CD4-positive, alpha-beta T cell (primary cell): ENCODE results near the gene TRIM13. TPM values are rescaled to one million over a fixed set of nuclear protein-coding genes. Genes with fewer than 3 reads are reported as not detected.

ENCODE experiments used
- ATAC-seq: fragments of 200-7000 bp; cut with Tn5 transposase; one replicate; pipeline ENCODE4 v1.10.0; 2022; ENCODE audit warnings: mild to moderate bottlenecking; ENCODE audit not compliant: poor library complexity
- CTCF ChIA-PET: fragments of 350-600 bp; sonication (Branson Sonifier 250); formaldehyde crosslinking; loops from one replicate; lab custom pipeline; 2021; ENCODE audit warnings: antibody characterized with exemption, inconsistent platforms; lab: Charles Lee
- POLR2A ChIA-PET: fragments of 350-600 bp; sonication (Branson Sonifier 250); formaldehyde crosslinking; loops from one replicate; lab custom pipeline; 2021; ENCODE audit warnings: antibody characterized with exemption, inconsistent platforms; lab: Charles Lee
- DNase-seq, 14 experiments: peaks; one replicate each; pipeline ENCODE4 v3.0.0-alpha.2; 2013 to 2020; ENCODE audit warnings: mixed read lengths in 2 of 14
- H3K27ac ChIP-seq, 2 donors: one replicate each; pipeline versions ENCODE4 v1.5.1 to v1.7.0; 2013; ENCODE audit warnings: low read length in 2 of 2, low read depth in 1 of 2, mild to moderate bottlenecking in 1 of 2
- H3K27me3 ChIP-seq, 2 experiments: 1 replicate in 1 of 2; 2 replicates in 1 of 2; pipeline versions ENCODE4 v1.6.1 to v1.7.0; 2013; ENCODE audit warnings: low read length in 2 of 2, control low read depth in 1 of 2, mild to moderate bottlenecking in 1 of 2, moderate library complexity in 1 of 2; ENCODE audit not compliant: insufficient read depth in 2 of 2, control insufficient read depth in 1 of 2
- H3K36me3 ChIP-seq: one replicate; pipeline ENCODE4 v1.6.1; 2013; ENCODE audit warnings: low read length, control low read depth; ENCODE audit not compliant: insufficient read depth
- H3K4me1 ChIP-seq: one replicate; pipeline ENCODE4 v1.6.1; 2013; ENCODE audit warnings: low read length, control low read depth; ENCODE audit not compliant: insufficient read depth
- H3K4me3 ChIP-seq: one replicate; pipeline ENCODE4 v1.5.1; 2013; ENCODE audit warnings: mild to moderate bottlenecking, low read length, moderate library complexity
- H3K9me3 ChIP-seq, 2 experiments: 1 replicate in 1 of 2; 2 replicates in 1 of 2; pipeline versions ENCODE4 v1.6.1 to v1.7.0; 2013; ENCODE audit warnings: low read length in 2 of 2, mild to moderate bottlenecking in 2 of 2, control low read depth in 1 of 2, moderate library complexity in 1 of 2; ENCODE audit not compliant: control insufficient read depth in 1 of 2, insufficient read depth in 1 of 2
- H3K27ac Mint-ChIP-seq: one replicate; pipeline ENCODE4 v1.8.0; 2020; ENCODE audit warnings: mixed read lengths
- H3K27me3 Mint-ChIP-seq: one replicate; pipeline ENCODE4 v1.8.0; 2021; ENCODE audit warnings: mixed read lengths
- H3K36me3 Mint-ChIP-seq: one replicate; pipeline ENCODE4 v1.8.0; 2021; ENCODE audit warnings: low read depth, mixed read lengths
- H3K4me1 Mint-ChIP-seq: one replicate; pipeline ENCODE4 v1.8.0; 2021; ENCODE audit warnings: low read depth, mixed read lengths
- H3K4me3 Mint-ChIP-seq: one replicate; pipeline ENCODE4 v1.8.0; 2020; ENCODE audit warnings: mild to moderate bottlenecking, mixed read lengths
- H3K9me3 Mint-ChIP-seq: one replicate; pipeline ENCODE4 v1.8.0; 2020; ENCODE audit warnings: mixed read lengths
- intact Hi-C, 2 experiments: fragments of 100-400 bp; cut with DNase I in 1 of 2; cut with micrococcal nuclease in 1 of 2; formaldehyde crosslinking; loops; one replicate each; pipeline versions ENCODE4 v1.15.1 to v1.9.0; 2023 to 2025; cut with DNase I, micrococcal nuclease
- total RNA-seq, 174 experiments: library from RNA in 2 of 174; stranded (reverse) in 2 of 174; gene quantifications; one replicate each; pipeline ENCODE4 v1.2.3 and lab custom pipeline; 2021 to 2026
- TF ChIP-seq, protein P1 (sequence below): fragments of 200-600 bp; IDR thresholded peaks from one replicate; pipeline ENCODE4 v1.8.0; 2022; ENCODE audit warnings: antibody characterized with exemption, mild to moderate bottlenecking

Gene TRIM13
- total RNA-seq, 2 experiments from 2014 or later, result 32.5 to 32.9 TPM

DNA sequence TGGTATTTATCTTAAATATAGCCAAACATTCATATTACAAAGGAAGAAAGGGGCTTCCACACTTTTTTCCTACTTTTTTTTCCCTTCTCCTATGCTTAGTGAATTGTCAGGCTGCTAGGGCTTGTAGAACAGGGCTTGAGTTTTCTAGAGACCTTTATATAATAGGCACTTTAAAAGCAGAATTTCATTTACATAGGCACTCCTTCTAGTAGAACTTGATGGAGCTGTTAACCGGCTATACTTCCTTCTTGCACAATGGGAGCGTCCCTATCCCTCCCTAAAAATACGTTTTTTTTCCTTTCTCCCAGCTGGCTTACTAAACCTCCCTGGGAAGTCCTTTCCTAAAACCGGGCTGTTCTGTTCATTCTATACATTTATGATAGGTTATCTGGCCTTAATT is 1.1 kb downstream of the TRIM13 start:
- Mint-ChIP-seq H3K27ac (peak overlapping the region; percentile 90), H3K4me3 (peak overlapping the region; percentile 97), H3K4me1 (peaks cover 60% of the 10 kb centered on the region), H3K36me3 (peaks cover 64% of the 10 kb centered on the region), H3K27me3 (no peaks in the 10 kb centered on the region), H3K9me3 (no peaks in the 10 kb centered on the region)
- no peak for ATAC-seq
- no peak for DNase-seq
- POLR2A ChIA-PET, result interaction anchor here (0.6 to 4.1 kb wide), 51 partner anchors 8 to 1799 kb away, joined by 3 to 232 read pairs (median 5); partner anchors contain the start of genes CAB39L, INTS6, KCNRG and KPNA3
- TF ChIP-seq, protein P1, sequence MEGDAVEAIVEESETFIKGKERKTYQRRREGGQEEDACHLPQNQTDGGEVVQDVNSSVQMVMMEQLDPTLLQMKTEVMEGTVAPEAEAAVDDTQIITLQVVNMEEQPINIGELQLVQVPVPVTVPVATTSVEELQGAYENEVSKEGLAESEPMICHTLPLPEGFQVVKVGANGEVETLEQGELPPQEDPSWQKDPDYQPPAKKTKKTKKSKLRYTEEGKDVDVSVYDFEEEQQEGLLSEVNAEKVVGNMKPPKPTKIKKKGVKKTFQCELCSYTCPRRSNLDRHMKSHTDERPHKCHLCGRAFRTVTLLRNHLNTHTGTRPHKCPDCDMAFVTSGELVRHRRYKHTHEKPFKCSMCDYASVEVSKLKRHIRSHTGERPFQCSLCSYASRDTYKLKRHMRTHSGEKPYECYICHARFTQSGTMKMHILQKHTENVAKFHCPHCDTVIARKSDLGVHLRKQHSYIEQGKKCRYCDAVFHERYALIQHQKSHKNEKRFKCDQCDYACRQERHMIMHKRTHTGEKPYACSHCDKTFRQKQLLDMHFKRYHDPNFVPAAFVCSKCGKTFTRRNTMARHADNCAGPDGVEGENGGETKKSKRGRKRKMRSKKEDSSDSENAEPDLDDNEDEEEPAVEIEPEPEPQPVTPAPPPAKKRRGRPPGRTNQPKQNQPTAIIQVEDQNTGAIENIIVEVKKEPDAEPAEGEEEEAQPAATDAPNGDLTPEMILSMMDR, result no peak
- Histone ChIP-seq H3K27ac (no peak overlapping the region), H3K9me3 (no peaks in the 10 kb centered on the region), H3K4me3 (peak overlapping the region; percentile 96), H3K36me3 (peaks cover 34% of the 10 kb centered on the region), H3K4me1 (peaks cover 38% of the 10 kb centered on the region), H3K27me3 (no peaks in the 10 kb centered on the region)
- intact Hi-C loops, result loop anchor here (1.0 to 10.0 kb wide), 8 partner anchors 62 to 1457 kb away; partner anchors contain the start of genes INTS6 (in 1 of the 2) and SPRYD7 (in 1 of the 2)
- CTCF ChIA-PET, result interaction anchor here (0.6 to 3.5 kb wide), 41 partner anchors 10 to 917 kb away, joined by 3 to 57 read pairs (median 4); partner anchors contain the start of genes KCNRG, RNASEH2B and SPRYD7

DNA sequence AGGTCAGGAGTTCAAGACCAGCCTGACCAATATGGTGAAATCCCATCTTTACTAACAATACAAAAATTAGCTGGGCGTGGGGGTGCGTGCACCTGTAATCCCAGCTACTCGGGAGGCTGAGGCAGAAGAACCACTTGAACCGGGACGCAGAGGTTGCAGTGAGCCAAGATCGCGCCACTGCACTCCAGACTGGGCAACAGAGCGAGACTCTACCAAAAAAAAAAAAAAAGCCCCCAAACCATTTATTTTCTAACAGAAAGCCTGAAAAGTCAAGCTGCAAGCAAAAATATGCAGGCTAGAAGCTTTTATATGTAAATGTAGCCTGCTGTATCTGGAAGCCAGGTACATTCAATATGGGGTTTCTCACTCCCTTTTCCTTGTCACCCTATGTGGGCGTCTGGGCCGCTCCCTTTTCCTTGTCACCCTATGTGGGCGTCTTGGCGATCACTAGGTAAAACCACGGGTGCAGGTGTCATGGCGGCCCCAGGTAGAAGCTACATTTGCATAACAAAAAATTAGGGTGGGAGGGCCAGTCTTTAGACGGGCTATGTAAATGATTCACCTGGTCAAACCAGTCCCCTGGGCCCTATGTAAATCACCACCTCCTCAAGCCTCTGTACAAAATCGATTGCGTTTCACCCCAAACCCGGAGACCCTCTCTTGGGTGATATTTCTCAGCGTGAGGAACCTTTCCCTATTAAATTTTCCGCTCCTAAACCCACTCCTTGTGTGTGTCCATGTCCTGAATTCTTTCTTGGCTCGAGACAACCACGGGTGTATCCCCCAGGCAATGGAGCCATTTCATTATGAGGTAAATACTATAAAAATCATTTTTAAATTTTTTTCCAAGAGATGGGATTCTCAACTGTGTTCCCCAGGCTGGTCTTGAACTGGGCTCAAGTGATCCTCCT is 2.1 kb downstream of the TRIM13 start:
- TF ChIP-seq, protein P1, result no peak
- no peak overlapping the region for H3K4me3 ChIP-seq
- POLR2A ChIA-PET, result interaction anchor here (0.6 to 4.1 kb wide), 8 partner anchors 57 to 911 kb away, joined by 3 to 232 read pairs (median 18); partner anchors contain the start of gene RNASEH2B
- no peaks in the 10 kb centered on the region for H3K27me3 ChIP-seq
- peaks cover 36% of the 10 kb centered on the region for H3K36me3 ChIP-seq
- peaks cover 68% of the 10 kb centered on the region for H3K4me1 Mint-ChIP-seq
- no peaks in the 10 kb centered on the region for H3K9me3 ChIP-seq
- no peaks in the 10 kb centered on the region for H3K9me3 Mint-ChIP-seq
- peaks cover 39% of the 10 kb centered on the region for H3K4me1 ChIP-seq
- no peak overlapping the region for H3K27ac ChIP-seq
- peak overlapping the region; percentile 39 for H3K27ac Mint-ChIP-seq
- peak overlapping the region; percentile 97 for H3K4me3 Mint-ChIP-seq
- DNase-seq, result no peak
- intact Hi-C loops, result loop anchor here (5.0 to 10.0 kb wide), 3 partner anchors 238 to 1456 kb away; partner anchors contain the start of gene INTS6 (in 1 of the 2)
- H3K36me3 Mint-ChIP-seq, result peaks cover 75% of the 10 kb centered on the region
- ATAC-seq, result no peak
- CTCF ChIA-PET, result interaction anchor here (0.7 to 3.5 kb wide), 6 partner anchors 9 to 513 kb away, joined by 3 to 57 read pairs (median 12); no protein-coding TSS in a partner anchor
- no peaks in the 10 kb centered on the region for H3K27me3 Mint-ChIP-seq

DNA sequence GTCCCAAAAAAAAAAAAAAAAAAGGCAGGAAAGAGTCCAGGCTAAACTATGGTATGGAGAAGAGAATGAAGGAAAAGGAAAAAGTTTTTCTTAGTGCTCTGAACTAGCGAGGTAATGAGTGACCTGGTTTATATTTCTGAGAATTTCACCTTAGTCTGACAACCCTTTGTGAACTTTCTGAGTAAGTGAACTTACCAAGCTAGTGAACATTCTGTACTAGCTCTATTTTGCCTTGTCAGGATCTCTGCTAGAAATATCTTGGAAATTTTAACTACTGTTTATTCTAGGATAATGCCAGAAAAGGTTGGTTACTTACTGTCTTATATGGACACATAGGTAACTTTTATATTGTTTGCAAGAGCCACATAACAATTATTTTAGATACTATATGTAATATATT is 4.4 kb downstream of the TRIM13 start:
- Mint-ChIP-seq H3K4me3 (peak overlapping the region; percentile 25), H3K36me3 (peaks cover 83% of the 10 kb centered on the region), H3K9me3 (no peaks in the 10 kb centered on the region), H3K27me3 (no peaks in the 10 kb centered on the region), H3K4me1 (peaks cover 65% of the 10 kb centered on the region), H3K27ac (no peak overlapping the region)
- ChIA-PET POLR2A (no interaction called here), CTCF (interaction anchor here (0.6 kb wide), 1 partner anchor 63 kb away, joined by 3 read pairs; no protein-coding TSS in a partner anchor)
- Histone ChIP-seq H3K9me3 (no peaks in the 10 kb centered on the region), H3K27ac (no peak overlapping the region), H3K27me3 (no peaks in the 10 kb centered on the region), H3K36me3 (peaks cover 44% of the 10 kb centered on the region), H3K4me3 (no peak overlapping the region), H3K4me1 (peaks cover 40% of the 10 kb centered on the region)
- ATAC-seq, result no peak
- DNase-seq, result no peak
- TF ChIP-seq, protein P1, result no peak
- intact Hi-C loops, result no loop called here
